Naive thymus-derived CD4-positive, alpha-beta T cell (primary cell): Measurements from ENCODE around the gene SCT. TPM values are rescaled to one million over a fixed set of nuclear protein-coding genes. Genes with fewer than 3 reads are reported as not detected.

Experiments
- ATAC-seq: fragments of 150-1000 bp; cut with Tn5 transposase; 2 replicates; pipeline ENCODE4 v1.10.0; 2021; ENCODE audit warnings: mild to moderate bottlenecking, moderate library complexity
- CTCF ChIA-PET: fragments of 350-600 bp; sonication (Branson Sonifier 250); formaldehyde crosslinking; loops from one replicate; lab custom pipeline; 2021; ENCODE audit warnings: antibody characterized with exemption; lab: Charles Lee
- POLR2A ChIA-PET: fragments of 350-600 bp; sonication (Branson Sonifier 250); formaldehyde crosslinking; loops from one replicate; lab custom pipeline; 2021; ENCODE audit warnings: antibody characterized with exemption, inconsistent platforms; lab: Charles Lee
- DNase-seq, 9 donors: peaks; one replicate each; pipeline versions ENCODE4 v3.0.0 to v3.0.0-alpha.2; 2020 to 2022; ENCODE audit warnings: mixed read lengths in 1 of 9
- H3K27ac ChIP-seq: one replicate; pipeline ENCODE4 v1.7.0; 2013; ENCODE audit warnings: mild to moderate bottlenecking, low read depth, low read length, moderate library complexity
- H3K27me3 ChIP-seq, 2 donors: one replicate each; pipeline ENCODE4 v1.7.0; 2013; ENCODE audit warnings: low read length in 2 of 2, mild to moderate bottlenecking in 2 of 2, moderate library complexity in 2 of 2; ENCODE audit not compliant: control insufficient read depth in 2 of 2, insufficient read depth in 2 of 2
- H3K36me3 ChIP-seq, 3 experiments: 1 replicate in 2 of 3; 2 replicates in 1 of 3; pipeline ENCODE4 v1.7.0; 2013; ENCODE audit warnings: low read length in 3 of 3, mild to moderate bottlenecking in 3 of 3, moderate library complexity in 1 of 3; ENCODE audit not compliant: insufficient read depth in 3 of 3, control insufficient read depth in 2 of 3
- H3K4me1 ChIP-seq, 2 donors: one replicate each; pipeline ENCODE4 v1.7.0; 2013; ENCODE audit warnings: low read length in 2 of 2, mild to moderate bottlenecking in 2 of 2, moderate library complexity in 1 of 2; ENCODE audit not compliant: control insufficient read depth in 2 of 2, insufficient read depth in 2 of 2
- H3K4me3 ChIP-seq: 2 replicates; pipeline ENCODE4 v1.7.0; 2013; ENCODE audit warnings: mild to moderate bottlenecking, low read length
- H3K9me3 ChIP-seq, 3 experiments: 1 replicate in 2 of 3; 2 replicates in 1 of 3; pipeline ENCODE4 v1.7.0; 2013; ENCODE audit warnings: low read length in 3 of 3; ENCODE audit not compliant: control insufficient read depth in 2 of 3
- H3K27ac Mint-ChIP-seq, 9 donors: one replicate each; pipeline ENCODE4 v1.8.0; 2020 to 2022; ENCODE audit warnings: mixed read lengths in 9 of 9, mild to moderate bottlenecking in 8 of 9, moderate library complexity in 5 of 9, inconsistent platforms in 2 of 9
- H3K27me3 Mint-ChIP-seq, 5 donors: one replicate each; pipeline ENCODE4 v1.8.0; 2021 to 2022; ENCODE audit warnings: mixed read lengths in 5 of 5, mild to moderate bottlenecking in 1 of 5
- H3K36me3 Mint-ChIP-seq, 5 donors: one replicate each; pipeline ENCODE4 v1.8.0; 2020 to 2022; ENCODE audit warnings: mixed read lengths in 5 of 5, mild to moderate bottlenecking in 3 of 5, inconsistent platforms in 1 of 5
- H3K4me1 Mint-ChIP-seq, 7 donors: one replicate each; pipeline ENCODE4 v1.8.0; 2020 to 2022; ENCODE audit warnings: mixed read lengths in 7 of 7, mild to moderate bottlenecking in 3 of 7, inconsistent platforms in 1 of 7
- H3K4me3 Mint-ChIP-seq, 10 donors: one replicate each; pipeline ENCODE4 v1.8.0; 2020 to 2022; ENCODE audit warnings: mild to moderate bottlenecking in 10 of 10, mixed read lengths in 10 of 10, moderate library complexity in 6 of 10, inconsistent platforms in 2 of 10
- H3K9me3 Mint-ChIP-seq, 11 donors: one replicate each; pipeline ENCODE4 v1.8.0; 2020 to 2022; ENCODE audit warnings: mixed read lengths in 11 of 11, mild to moderate bottlenecking in 4 of 11, inconsistent platforms in 1 of 11, moderate library complexity in 1 of 11
- intact Hi-C, 2 donors: fragments of 100-400 bp; cut with micrococcal nuclease; formaldehyde crosslinking; loops; one replicate each; pipeline ENCODE4 v1.15.1; 2023
- polyA plus RNA-seq, 2 donors: library from polyadenylated mRNA; unstranded; fragments of 300-500 nt; fragmentation: Illumina TruSeq; gene quantifications; one replicate each; pipeline ENCODE4 v1.2.3, GENCODE V29; 2021
- total RNA-seq, 6 experiments: library from RNA in 5 of 6; stranded (reverse) in 5 of 6; gene quantifications; 1 replicate in 5 of 6; 2 replicates in 1 of 6; pipeline ENCODE4 v1.2.3 and lab custom pipeline; 2021 to 2026

Gene SCT
- total and polyA plus RNA-seq, 7 experiments from 2014 or later: not detected

DNA sequence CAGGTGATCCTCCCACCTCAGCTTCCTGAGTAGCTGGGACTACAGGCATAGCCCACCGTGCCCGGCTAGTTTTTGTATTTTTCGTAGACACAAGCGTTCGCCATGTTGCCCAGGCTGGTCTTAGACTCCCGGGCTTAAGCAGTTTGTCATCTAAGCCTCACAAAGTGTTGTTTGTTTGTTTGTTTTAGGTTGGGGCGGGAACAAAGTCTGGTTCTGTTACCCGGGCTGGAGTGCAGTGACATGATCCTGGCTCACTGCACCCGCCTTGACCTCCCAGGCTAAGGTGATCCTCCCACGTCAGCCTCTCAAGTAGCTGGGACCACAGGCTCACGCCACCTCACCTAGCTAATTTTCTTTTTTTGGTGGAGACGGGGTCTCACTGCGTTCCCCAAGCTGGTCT lies 23.8 kb downstream of the SCT start:
- Mint-ChIP-seq H3K27me3 (no peaks in the 10 kb centered on the region), H3K36me3 (peaks cover 4 to 28% (median 8%) of the 10 kb centered on the region in 5 donors), H3K4me3 (no peak overlapping the region)

GRCh38 chr11:601573-602245 lies 25.3 kb downstream of the SCT start:
- peak overlapping the region in 2 of 9 donors; percentile 54 to 70 for H3K27ac Mint-ChIP-seq
- ChIA-PET CTCF (no interaction called here), POLR2A (no interaction called here)
- DNase-seq (no peak), ATAC-seq (no peak)
- H3K27me3 Mint-ChIP-seq: no peaks in the 10 kb centered on the region
- H3K4me3 Mint-ChIP-seq: no peak overlapping the region
- Histone ChIP-seq H3K4me1 (no peaks in the 10 kb centered on the region), H3K4me3 (no peak overlapping the region), H3K36me3 (peaks cover 4 to 91% (median 34%) of the 10 kb centered on the region in 3 experiments), H3K27me3 (no peaks in the 10 kb centered on the region), H3K9me3 (no peaks in the 10 kb centered on the region), H3K27ac (no peak overlapping the region)
- H3K9me3 Mint-ChIP-seq: peaks cover 0 to 2% (median 0%) of the 10 kb centered on the region in 11 donors
- peaks cover 0 to 6% (median 0%) of the 10 kb centered on the region in 7 donors for H3K4me1 Mint-ChIP-seq
- intact Hi-C loops: no loop called here
- peaks cover 4 to 32% (median 6%) of the 10 kb centered on the region in 5 donors for H3K36me3 Mint-ChIP-seq

More for the DNA sequence above, 23.8 kb downstream of the SCT start:
- DNase-seq (no peak), ATAC-seq (no peak)
- Histone ChIP-seq H3K27me3 (no peaks in the 10 kb centered on the region), H3K4me3 (no peak overlapping the region), H3K27ac (no peak overlapping the region), H3K36me3 (peaks cover 4 to 92% (median 28%) of the 10 kb centered on the region in 3 experiments), H3K9me3 (no peaks in the 10 kb centered on the region), H3K4me1 (no peaks in the 10 kb centered on the region)
- H3K27ac Mint-ChIP-seq: no peak overlapping the region
- CTCF ChIA-PET: no interaction called here
- no peaks in the 10 kb centered on the region for H3K4me1 Mint-ChIP-seq
- intact Hi-C loops: no loop called here
- POLR2A ChIA-PET: no interaction called here
- no peaks in the 10 kb centered on the region for H3K9me3 Mint-ChIP-seq

GRCh38 chr11:598005-598680 lies 28.8 kb downstream of the SCT start:
- no peaks in the 10 kb centered on the region for H3K27me3 ChIP-seq
- ATAC-seq (no peak), DNase-seq (no peak)
- H3K27me3 Mint-ChIP-seq: no peaks in the 10 kb centered on the region
- H3K4me1 ChIP-seq: peaks cover 0 to 4% of the 10 kb centered on the region in 2 donors
- CTCF ChIA-PET: no interaction called here
- H3K36me3 Mint-ChIP-seq: peaks cover 0 to 33% (median 9%) of the 10 kb centered on the region in 5 donors
- H3K4me1 Mint-ChIP-seq: peaks cover 0 to 11% (median 3%) of the 10 kb centered on the region in 7 donors
- H3K27ac Mint-ChIP-seq: peak overlapping the region in 1 of 9 donors; percentile 60
- H3K36me3 ChIP-seq: peaks cover 10 to 90% (median 20%) of the 10 kb centered on the region in 3 experiments
- H3K27ac ChIP-seq: no peak overlapping the region
- no peak overlapping the region for H3K4me3 ChIP-seq
- no peak overlapping the region for H3K4me3 Mint-ChIP-seq
- H3K9me3 Mint-ChIP-seq: peaks cover 0 to 3% (median 0%) of the 10 kb centered on the region in 11 donors
- POLR2A ChIA-PET: no interaction called here
- no peaks in the 10 kb centered on the region for H3K9me3 ChIP-seq
- intact Hi-C loops: no loop called here

- no peaks in the 10 kb centered on the region for H3K27me3 Mint-ChIP-seq
- Histone ChIP-seq H3K36me3 (peaks cover 14 to 90% (median 16%) of the 10 kb centered on the region in 3 experiments), H3K27me3 (no peaks in the 10 kb centered on the region), H3K4me1 (peaks cover 0 to 4% of the 10 kb centered on the region in 2 donors), H3K27ac (no peak overlapping the region), H3K9me3 (no peaks in the 10 kb centered on the region), H3K4me3 (no peak overlapping the region)
- no peak for DNase-seq
- intact Hi-C loops: no loop called here
- H3K9me3 Mint-ChIP-seq: peaks cover 0 to 3% (median 0%) of the 10 kb centered on the region in 11 donors
- H3K4me1 Mint-ChIP-seq: peaks cover 0 to 11% (median 3%) of the 10 kb centered on the region in 7 donors
- H3K36me3 Mint-ChIP-seq: peaks cover 3 to 39% (median 12%) of the 10 kb centered on the region in 5 donors
- peak; percentile 45 for ATAC-seq
- H3K27ac Mint-ChIP-seq: peak overlapping the region in 1 of 9 donors; percentile 36
- CTCF ChIA-PET: no interaction called here
- POLR2A ChIA-PET: no interaction called here
- no peak overlapping the region for H3K4me3 Mint-ChIP-seq
Observed at GRCh38 chr11:597166-597725, 29.7 kb downstream of the SCT start.

DNA sequence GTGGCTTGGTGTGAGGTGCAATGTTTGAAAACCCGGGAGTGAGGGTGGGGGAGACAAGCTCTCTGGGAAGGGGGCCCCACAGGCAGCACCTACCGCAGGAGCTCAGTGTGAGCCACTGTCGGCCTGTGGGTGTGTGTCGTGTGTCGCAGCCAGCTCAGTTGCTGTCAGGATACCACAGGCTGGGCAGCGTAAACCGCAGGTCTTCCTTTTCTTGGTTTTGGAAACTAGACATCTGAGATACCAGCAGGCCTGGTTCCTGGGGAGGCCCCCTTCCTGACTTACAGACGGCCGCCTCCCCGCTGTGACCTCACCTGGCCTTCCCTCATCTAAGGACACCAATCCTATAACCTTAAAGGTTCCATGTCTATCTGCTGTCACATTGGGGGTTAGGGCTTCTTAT lies 30.6 kb downstream of the SCT start:
- H3K4me1 Mint-ChIP-seq: peaks cover 0 to 11% (median 5%) of the 10 kb centered on the region in 7 donors

GRCh38 chr11:595400-595799 lies 31.6 kb downstream of the SCT start:
- CTCF ChIA-PET: no interaction called here
- peaks cover 4 to 37% (median 10%) of the 10 kb centered on the region in 5 donors for H3K36me3 Mint-ChIP-seq
- peaks cover 0 to 3% (median 0%) of the 10 kb centered on the region in 11 donors for H3K9me3 Mint-ChIP-seq
- Histone ChIP-seq H3K36me3 (peaks cover 15 to 90% (median 17%) of the 10 kb centered on the region in 3 experiments), H3K27ac (no peak overlapping the region), H3K9me3 (no peaks in the 10 kb centered on the region), H3K4me1 (peaks cover 0 to 4% of the 10 kb centered on the region in 2 donors), H3K4me3 (no peak overlapping the region), H3K27me3 (no peaks in the 10 kb centered on the region)
- ATAC-seq (no peak), DNase-seq (no peak)
- no peak overlapping the region for H3K27ac Mint-ChIP-seq
- intact Hi-C loops: no loop called here
- POLR2A ChIA-PET: interaction anchor here (0.6 kb wide), 1 partner anchor 352 kb away, joined by 3 read pairs; no protein-coding TSS in a partner anchor
- no peaks in the 10 kb centered on the region for H3K27me3 Mint-ChIP-seq
- no peak overlapping the region for H3K4me3 Mint-ChIP-seq
- H3K4me1 Mint-ChIP-seq: peaks cover 0 to 11% (median 5%) of the 10 kb centered on the region in 7 donors

More for the DNA sequence above, 30.6 kb downstream of the SCT start:
- H3K4me1 ChIP-seq: peaks cover 0 to 4% of the 10 kb centered on the region in 2 donors
- Mint-ChIP-seq H3K36me3 (peaks cover 4 to 34% (median 11%) of the 10 kb centered on the region in 5 donors), H3K9me3 (peaks cover 0 to 3% (median 0%) of the 10 kb centered on the region in 11 donors), H3K27me3 (no peaks in the 10 kb centered on the region), H3K27ac (peak overlapping the region in 2 of 9 donors; percentile 9 to 55), H3K4me3 (peak overlapping the region in 2 of 10 donors; percentile 16 to 25)
- ChIA-PET CTCF (interaction anchor here (0.7 kb wide), 1 partner anchor 382 kb away, joined by 4 read pairs; no protein-coding TSS in a partner anchor), POLR2A (no interaction called here)
- ATAC-seq (no peak), DNase-seq (no peak)
- no peaks in the 10 kb centered on the region for H3K27me3 ChIP-seq
- H3K4me3 ChIP-seq: no peak overlapping the region
- peaks cover 15 to 87% (median 16%) of the 10 kb centered on the region in 3 experiments for H3K36me3 ChIP-seq
- H3K9me3 ChIP-seq: no peaks in the 10 kb centered on the region
- intact Hi-C loops: no loop called here
- no peak overlapping the region for H3K27ac ChIP-seq
